Breast epithelium (tissue), 4 donors: ENCODE results near the gene ADAM12. TPM values are rescaled to one million over a fixed set of nuclear protein-coding genes. Genes with fewer than 3 reads are reported as not detected.

Source experiments
- DNase-seq, 2 donors: peaks; one replicate each; pipeline ENCODE4 v3.0.0-alpha.2; 2019; ENCODE audit warnings: low spot score in 2 of 2
- H3K27ac ChIP-seq, 2 donors: fragments of 200-600 bp; sonication (generic) in 1 of 2; one replicate each; pipeline ENCODE4 v1.5.1; 2016 to 2019; ENCODE audit warnings: mild to moderate bottlenecking in 1 of 2
- H3K27me3 ChIP-seq, 2 donors: fragments of 200-600 bp; sonication (generic) in 1 of 2; one replicate each; pipeline versions ENCODE4 v1.5.1 to v1.6.0; 2017 to 2019; ENCODE audit warnings: control low read depth in 1 of 2, mild to moderate bottlenecking in 1 of 2
- H3K36me3 ChIP-seq: fragments of 200-600 bp; one replicate; pipeline ENCODE4 v1.5.1; 2019
- H3K4me1 ChIP-seq, 2 donors: fragments of 200-600 bp; sonication (generic); one replicate each; pipeline ENCODE4 v1.5.1; 2016 to 2019; ENCODE audit warnings: control low read depth in 1 of 2
- H3K4me3 ChIP-seq, 3 donors: fragments of 200-600 bp; sonication (generic); 1 replicate in 2 of 3; 2 replicates in 1 of 3; pipeline ENCODE4 v1.5.1; 2016 to 2019; ENCODE audit warnings: mild to moderate bottlenecking in 3 of 3, moderate library complexity in 2 of 3
- H3K9me3 ChIP-seq, 2 donors: fragments of 200-600 bp; sonication (generic) in 1 of 2; one replicate each; pipeline ENCODE4 v1.5.1; 2016 to 2019; ENCODE audit warnings: control low read depth in 1 of 2
- POLR2A ChIP-seq: fragments of 450-650 bp; IDR thresholded peaks from one replicate; pipeline ENCODE4 v1.6.1; 2016; ENCODE audit warnings: antibody characterized with exemption, mild to moderate bottlenecking, moderate library complexity
- POLR2AphosphoS5 ChIP-seq, 3 donors: sonication (generic); formaldehyde crosslinking; IDR thresholded peaks; one replicate each; pipeline ENCODE4 v1.6.1; 2017; ENCODE audit warnings: antibody characterized with exemption in 3 of 3
- intact Hi-C: fragments of 100-400 bp; cut with DNase I; formaldehyde crosslinking; loops from one replicate; pipeline ENCODE4 v1.15.1; 2023; ENCODE audit warnings: low total_unique reads
- total RNA-seq, 3 donors: library from RNA; depleted of rRNA; stranded (reverse); fragments of >200 nt; gene quantifications; one replicate each; pipeline ENCODE4 v1.1.0, GENCODE V29; 2016
- TF ChIP-seq, protein P1 (sequence below), 3 donors: fragments of 450-650 bp; IDR thresholded peaks; one replicate each; pipeline ENCODE4 v1.5.1; 2016 to 2017; ENCODE audit warnings: antibody characterized with exemption in 3 of 3, mild to moderate bottlenecking in 3 of 3, moderate library complexity in 3 of 3

Gene ADAM12
- total RNA-seq, 3 donors from 2014 or later: 8.6 to 16.4 (median 13.9) TPM

DNA sequence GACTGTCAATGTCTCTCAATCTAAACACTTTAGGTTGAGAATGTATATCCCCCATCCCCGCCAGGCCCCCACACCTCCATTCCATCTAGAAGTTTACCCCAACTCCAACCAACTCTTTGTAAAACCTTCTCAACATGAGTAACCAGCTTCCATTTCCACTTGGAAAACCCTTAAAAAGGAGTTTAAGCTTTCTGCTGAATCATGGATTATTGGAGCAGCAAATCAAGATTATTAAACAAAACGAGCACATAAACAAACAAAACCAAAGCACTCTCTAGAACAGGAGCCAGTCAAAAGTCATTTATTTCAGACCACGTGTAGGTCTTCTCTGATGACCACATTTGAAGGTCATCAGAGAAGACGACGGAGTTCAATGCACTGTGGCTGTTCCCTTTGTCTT, 278.4 kb downstream of the ADAM12 start:
- Histone ChIP-seq H3K9me3 (no peaks in the 10 kb centered on the region), H3K27ac (peak overlapping the region; percentile 26 to 44)
- intact Hi-C loops: no loop called here

GRCh38 chr10:126108693-126109092, 279.6 kb downstream of the ADAM12 start:
- intact Hi-C loops: no loop called here
- no peaks in the 10 kb centered on the region for H3K36me3 ChIP-seq

More for the DNA sequence above, 278.4 kb downstream of the ADAM12 start:
- no peaks in the 10 kb centered on the region for H3K4me1 ChIP-seq
- TF ChIP-seq, protein P1, sequence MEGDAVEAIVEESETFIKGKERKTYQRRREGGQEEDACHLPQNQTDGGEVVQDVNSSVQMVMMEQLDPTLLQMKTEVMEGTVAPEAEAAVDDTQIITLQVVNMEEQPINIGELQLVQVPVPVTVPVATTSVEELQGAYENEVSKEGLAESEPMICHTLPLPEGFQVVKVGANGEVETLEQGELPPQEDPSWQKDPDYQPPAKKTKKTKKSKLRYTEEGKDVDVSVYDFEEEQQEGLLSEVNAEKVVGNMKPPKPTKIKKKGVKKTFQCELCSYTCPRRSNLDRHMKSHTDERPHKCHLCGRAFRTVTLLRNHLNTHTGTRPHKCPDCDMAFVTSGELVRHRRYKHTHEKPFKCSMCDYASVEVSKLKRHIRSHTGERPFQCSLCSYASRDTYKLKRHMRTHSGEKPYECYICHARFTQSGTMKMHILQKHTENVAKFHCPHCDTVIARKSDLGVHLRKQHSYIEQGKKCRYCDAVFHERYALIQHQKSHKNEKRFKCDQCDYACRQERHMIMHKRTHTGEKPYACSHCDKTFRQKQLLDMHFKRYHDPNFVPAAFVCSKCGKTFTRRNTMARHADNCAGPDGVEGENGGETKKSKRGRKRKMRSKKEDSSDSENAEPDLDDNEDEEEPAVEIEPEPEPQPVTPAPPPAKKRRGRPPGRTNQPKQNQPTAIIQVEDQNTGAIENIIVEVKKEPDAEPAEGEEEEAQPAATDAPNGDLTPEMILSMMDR (IDR thresholded peaks at IDR 0.05): no peak
- TF ChIP-seq POLR2AphosphoS5 (IDR thresholded peaks at IDR 0.05) (no peak), POLR2A (no peak)
- no peaks in the 10 kb centered on the region for H3K27me3 ChIP-seq
- DNase-seq: no peak
- H3K36me3 ChIP-seq: no peaks in the 10 kb centered on the region
- no peak overlapping the region for H3K4me3 ChIP-seq

DNA sequence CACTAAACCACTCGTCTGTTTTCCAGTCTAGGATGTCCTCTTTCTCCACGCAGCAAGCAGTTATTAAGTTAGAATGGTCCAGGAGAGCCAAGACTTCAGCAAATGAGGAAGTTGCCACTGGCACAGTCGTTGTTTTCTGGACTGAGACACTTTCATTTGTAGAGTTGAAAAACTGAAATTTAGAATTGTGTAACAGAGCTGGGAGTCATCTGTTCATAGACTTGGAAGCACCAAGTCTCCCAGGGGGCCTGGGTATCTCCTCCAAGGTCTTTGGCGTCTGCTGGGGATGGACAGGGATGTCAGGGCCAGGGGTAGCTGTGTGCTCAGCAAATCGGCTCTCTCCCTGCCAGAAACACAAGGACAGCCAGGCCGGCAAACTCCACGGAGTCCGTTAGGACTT, 283.5 kb downstream of the ADAM12 start:
- no peaks in the 10 kb centered on the region for H3K36me3 ChIP-seq
- peak overlapping the region; percentile 56 to 66 for H3K27ac ChIP-seq
- no peaks in the 10 kb centered on the region for H3K9me3 ChIP-seq
- H3K4me3 ChIP-seq: no peak overlapping the region
- H3K27me3 ChIP-seq: no peaks in the 10 kb centered on the region
- no peak for DNase-seq
- intact Hi-C loops: loop anchor here (5.0 kb wide), 1 partner anchor 1298 kb away; no protein-coding TSS in a partner anchor
- no peaks in the 10 kb centered on the region for H3K4me1 ChIP-seq
- TF ChIP-seq, protein P1 (IDR thresholded peaks at IDR 0.05): no peak
- no peak for TF ChIP-seq POLR2AphosphoS5 (IDR thresholded peaks at IDR 0.05)
- no peak for TF ChIP-seq POLR2A

More at GRCh38 chr10:126108693-126109092, 279.6 kb downstream of the ADAM12 start:
- H3K27me3 ChIP-seq: no peaks in the 10 kb centered on the region
- no peaks in the 10 kb centered on the region for H3K9me3 ChIP-seq
- H3K4me1 ChIP-seq: no peaks in the 10 kb centered on the region
- TF ChIP-seq POLR2AphosphoS5 (IDR thresholded peaks at IDR 0.05) (no peak), POLR2A (no peak)
- TF ChIP-seq, protein P1 (IDR thresholded peaks at IDR 0.05): no peak
- H3K4me3 ChIP-seq: no peak overlapping the region
- H3K27ac ChIP-seq: peak overlapping the region; percentile 4 to 5
- DNase-seq: no peak

DNA sequence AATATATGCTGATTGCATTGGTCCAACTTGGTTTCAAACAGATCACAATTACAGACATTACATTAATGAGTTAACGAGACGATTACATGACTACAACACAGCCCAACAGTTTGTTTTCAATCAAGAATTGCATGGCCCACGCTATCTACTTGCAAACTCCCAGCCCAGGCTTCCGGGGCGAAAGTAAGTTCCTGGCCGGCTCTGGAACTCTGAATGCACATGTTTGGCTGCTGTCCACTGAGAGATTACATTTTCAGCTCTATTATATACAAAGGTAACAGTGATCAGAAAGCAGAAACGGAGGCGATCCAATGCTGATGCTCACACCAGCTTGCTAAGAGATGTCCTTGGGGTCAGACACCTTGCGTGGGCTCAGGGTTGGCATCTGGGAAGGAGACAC, 285.6 kb downstream of the ADAM12 start:
- DNase-seq: no peak
- no peaks in the 10 kb centered on the region for H3K9me3 ChIP-seq
- TF ChIP-seq POLR2AphosphoS5 (IDR thresholded peaks at IDR 0.05) (no peak), POLR2A (no peak)
- TF ChIP-seq, protein P1 (IDR thresholded peaks at IDR 0.05): no peak
- peak overlapping the region in 1 of 2 donors; percentile 25 for H3K27ac ChIP-seq
- no peaks in the 10 kb centered on the region for H3K27me3 ChIP-seq
- H3K4me3 ChIP-seq: no peak overlapping the region
- no peaks in the 10 kb centered on the region for H3K36me3 ChIP-seq
- H3K4me1 ChIP-seq: no peaks in the 10 kb centered on the region
- intact Hi-C loops: loop anchor here (5.0 kb wide), 1 partner anchor 1300 kb away; no protein-coding TSS in a partner anchor

- TF ChIP-seq, protein P1 (IDR thresholded peaks at IDR 0.05): no peak
- TF ChIP-seq POLR2AphosphoS5 (IDR thresholded peaks at IDR 0.05) (no peak), POLR2A (no peak)
- peak overlapping the region in 1 of 2 donors; percentile 12 for H3K27ac ChIP-seq
- H3K4me3 ChIP-seq: no peak overlapping the region
- H3K9me3 ChIP-seq: no peaks in the 10 kb centered on the region
- H3K4me1 ChIP-seq: no peaks in the 10 kb centered on the region
- H3K36me3 ChIP-seq: no peaks in the 10 kb centered on the region
- no peak for DNase-seq
- H3K27me3 ChIP-seq: no peaks in the 10 kb centered on the region
- intact Hi-C loops: loop anchor here (5.0 kb wide), 1 partner anchor 1301 kb away; no protein-coding TSS in a partner anchor
These were observed 286.5 kb downstream of the ADAM12 start for GRCh38 chr10:126101736-126102135.
